Raji (cell line): Measurements from ENCODE around the gene NSMCE3.

Experiments used
- POLR2A ChIP-seq: IDR thresholded peaks from 2 replicates; pipeline ENCODE4 v1.6.1; 2011; ENCODE audit warnings: low read depth, low read length, control low read depth; ENCODE audit not compliant: insufficient read depth

The NSMCE3 gene

DNA sequence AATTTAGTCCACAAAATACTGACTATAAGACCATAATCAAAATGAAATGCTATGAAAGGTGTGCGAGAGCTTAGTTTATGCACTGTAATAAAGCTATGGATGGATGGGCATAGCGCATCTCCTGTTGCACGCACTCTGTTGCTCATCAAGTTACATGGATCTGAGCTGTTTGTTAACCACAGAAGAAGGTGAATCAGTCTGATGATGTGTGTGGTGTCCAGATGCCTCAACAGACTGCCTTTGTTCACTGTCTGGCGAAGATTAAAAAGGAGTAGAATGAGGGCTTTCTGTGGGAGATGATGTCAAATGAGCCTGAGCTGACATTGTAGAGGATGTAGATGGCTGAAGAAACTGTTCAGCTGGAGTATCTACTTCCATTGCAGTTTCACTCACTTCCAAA is 36.1 kb downstream of the NSMCE3 start:
- no peak for TF ChIP-seq POLR2A

DNA sequence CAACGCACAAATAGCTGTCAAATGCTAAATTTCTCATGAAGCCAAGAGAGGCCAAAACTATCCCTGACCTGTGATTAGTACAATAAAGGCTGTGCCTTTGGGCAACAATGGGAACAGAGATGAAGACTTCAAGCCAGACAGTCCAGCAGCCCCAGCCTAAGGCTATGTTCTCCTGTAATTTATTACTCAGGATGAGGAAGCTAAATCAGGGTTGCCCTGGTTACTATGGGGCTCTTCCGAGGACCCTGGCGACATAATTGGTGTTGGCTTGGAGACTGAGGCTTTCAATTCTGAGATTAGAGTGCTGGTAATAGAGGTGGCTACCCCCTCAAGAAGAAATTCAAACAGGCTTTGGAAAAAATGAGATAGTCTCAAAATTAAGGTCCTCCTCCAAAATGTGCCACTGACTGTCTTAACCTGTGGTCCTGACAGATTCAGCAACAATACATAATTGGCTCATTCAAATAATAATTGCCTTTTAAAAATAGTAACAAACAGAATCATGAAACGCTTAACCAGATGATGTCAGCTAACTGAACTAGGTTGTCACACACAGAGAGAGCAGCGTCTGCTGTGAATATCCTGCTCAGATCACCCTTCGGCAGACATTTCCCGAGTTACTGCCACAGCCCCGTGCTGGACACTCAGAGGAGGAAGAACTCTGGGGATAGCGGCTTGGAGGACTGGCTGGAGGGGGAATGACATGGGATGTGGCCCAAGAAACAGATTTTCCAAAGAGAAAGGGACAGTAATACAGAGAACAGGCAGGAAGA is 43.0 kb downstream of the NSMCE3 start:
- no peak for TF ChIP-seq POLR2A

DNA sequence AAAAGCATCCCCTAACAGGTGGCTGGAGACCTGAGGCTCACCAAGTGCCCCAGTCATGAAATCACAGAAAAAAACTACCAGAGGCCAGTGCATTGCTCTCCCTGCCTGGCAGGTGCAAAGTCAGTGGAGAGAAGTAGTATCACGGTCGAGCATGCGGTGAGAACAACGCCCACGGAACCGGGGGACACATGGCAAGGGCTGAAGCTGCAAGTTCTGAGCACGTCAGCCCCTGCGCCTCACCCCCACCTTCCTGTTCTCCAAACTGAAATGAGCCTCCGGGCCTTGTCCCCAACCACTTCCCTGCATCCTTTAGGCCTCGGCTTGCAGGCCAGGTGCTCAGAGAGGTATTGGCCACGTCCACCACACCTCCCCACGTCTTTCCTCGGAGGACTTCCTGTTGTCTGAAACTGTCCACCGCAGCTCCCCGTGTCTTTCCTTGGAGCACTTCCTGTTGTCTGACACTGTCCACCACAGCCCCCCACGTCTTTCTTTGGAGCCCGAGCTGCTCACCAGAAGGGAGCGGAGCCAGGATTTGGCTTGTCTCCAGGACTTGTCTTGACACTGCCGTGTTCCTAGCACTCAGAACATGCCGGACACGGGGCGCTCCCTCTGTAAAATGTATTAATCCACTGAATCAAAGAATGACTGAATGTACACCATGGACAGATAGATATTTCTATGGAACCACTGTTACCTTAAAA is 43.9 kb downstream of the NSMCE3 start:
- TF ChIP-seq POLR2A: no peak

DNA sequence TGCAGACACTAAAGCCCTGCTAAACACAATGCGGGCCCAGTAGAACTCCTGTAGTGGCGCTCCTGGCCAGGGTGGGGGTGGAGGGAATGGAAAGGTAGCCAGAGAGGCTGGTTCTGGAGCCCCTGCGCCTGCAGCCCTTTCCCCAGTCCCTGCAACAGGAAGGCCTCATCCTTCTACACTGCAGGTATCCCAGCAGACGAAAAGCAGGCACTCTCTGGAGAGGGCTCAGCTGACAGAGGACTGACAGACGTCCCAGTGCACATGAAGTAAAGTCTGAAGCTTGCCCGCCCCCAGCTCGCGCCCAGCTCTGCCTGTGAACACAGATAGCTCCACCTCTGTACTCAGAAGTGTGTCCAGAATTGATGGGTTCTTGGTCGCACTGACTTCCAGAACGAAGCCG is 46.0 kb downstream of the NSMCE3 start:
- no peak for TF ChIP-seq POLR2A

DNA sequence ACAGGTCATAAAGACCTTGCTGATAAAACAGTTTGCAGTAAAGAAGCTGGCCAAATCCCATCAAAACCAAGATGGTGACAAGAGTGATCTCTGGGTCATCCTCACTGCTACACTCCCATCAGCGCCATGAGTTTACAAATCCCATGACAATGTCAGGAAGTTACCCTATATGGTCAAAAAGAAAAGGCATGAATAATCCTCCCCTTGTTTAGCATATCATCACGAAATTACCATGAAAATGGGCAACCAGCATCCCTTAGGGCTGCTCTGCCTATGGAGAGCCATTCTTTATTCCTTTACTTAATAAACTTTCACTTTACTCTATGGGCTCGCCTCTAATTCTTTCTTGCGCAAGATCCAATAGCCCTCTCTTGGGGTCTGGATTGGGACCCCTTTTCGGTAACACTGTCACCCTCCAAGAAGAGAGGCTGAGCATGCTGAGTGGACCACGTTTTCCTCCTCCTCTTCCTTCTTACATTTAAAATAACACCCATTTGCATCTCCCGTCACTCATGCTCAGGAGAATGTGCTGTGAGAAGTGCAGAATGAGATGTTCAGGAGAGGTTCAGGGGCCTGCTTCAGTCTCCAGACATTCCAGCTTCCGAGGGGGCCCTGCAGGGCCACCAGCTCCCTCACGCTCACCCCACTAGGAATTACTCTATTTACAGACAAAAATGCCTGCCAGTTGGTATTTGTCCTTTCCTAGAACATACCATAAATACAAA is 47.3 kb downstream of the NSMCE3 start:
- TF ChIP-seq POLR2A: no peak

DNA sequence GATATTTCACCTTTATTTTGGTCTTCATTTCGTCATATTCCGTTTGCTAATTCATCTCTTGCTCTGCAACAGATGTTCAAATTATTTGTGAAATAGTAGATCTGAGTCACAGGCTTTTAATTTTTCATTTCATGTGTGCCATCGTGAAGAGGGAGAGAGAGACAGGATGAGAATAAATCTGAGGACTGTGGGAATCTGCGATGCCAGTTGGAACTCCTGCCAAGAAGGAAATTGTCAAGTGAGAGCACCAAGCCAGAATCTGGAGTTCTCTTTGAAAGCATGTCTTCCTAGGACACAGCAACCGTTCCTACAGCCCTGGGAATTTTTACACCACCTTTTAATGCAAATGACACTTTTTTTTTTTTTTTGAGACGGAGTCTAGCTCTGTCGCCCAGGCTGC is 48.8 kb downstream of the NSMCE3 start:
- TF ChIP-seq POLR2A: no peak

DNA sequence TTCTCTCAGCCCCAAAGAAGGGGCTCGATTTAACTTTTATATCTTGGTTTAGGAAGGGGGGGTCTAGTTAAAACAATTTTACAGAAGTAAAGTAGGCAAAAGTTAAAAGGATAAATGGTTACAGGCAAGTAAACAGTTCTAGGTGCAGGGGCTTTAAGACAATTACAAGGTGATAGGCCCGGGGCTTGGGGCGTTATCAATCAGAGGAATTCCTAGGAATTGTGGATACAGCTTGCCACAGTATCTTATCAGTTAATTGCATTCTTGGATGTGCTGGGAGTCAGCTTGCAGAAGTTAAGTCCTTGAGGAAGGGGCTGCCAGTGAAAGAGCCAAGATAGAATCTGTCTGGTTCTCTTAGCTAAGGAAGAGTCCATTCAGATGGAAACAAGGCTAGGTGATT is 52.7 kb downstream of the NSMCE3 start:
- no peak for TF ChIP-seq POLR2A
